Heart left ventricle (tissue), 16 donors: ENCODE results near the gene PGLYRP2. TPM values are rescaled to one million over a fixed set of nuclear protein-coding genes. Genes with fewer than 3 reads are reported as not detected.

ENCODE experiments used
- ATAC-seq, 4 donors: fragments of 200-7000 bp; cut with Tn5 transposase; one replicate each; pipeline ENCODE4 v1.9.1; 2020 to 2022; ENCODE audit warnings: moderate library complexity in 4 of 4, mild to moderate bottlenecking in 3 of 4, moderate number of reproducible peaks in 1 of 4
- DNase-seq, 5 donors: peaks; one replicate each; pipeline ENCODE4 v3.0.0-alpha.2; 2020
- H3K27ac ChIP-seq, 12 donors: fragments of 200-600 bp; sonication (generic) in 4 of 12; one replicate each; pipeline versions ENCODE4 v1.5.0 to v1.8.0; 2016 to 2022; ENCODE audit warnings: mild to moderate bottlenecking in 2 of 12
- H3K27me3 ChIP-seq, 9 donors: fragments of 200-600 bp; sonication (generic) in 2 of 9; one replicate each; pipeline versions ENCODE4 v1.5.1 to v1.8.0; 2016 to 2022; ENCODE audit warnings: mild to moderate bottlenecking in 3 of 9
- H3K36me3 ChIP-seq, 9 donors: fragments of 200-600 bp; sonication (generic) in 2 of 9; one replicate each; pipeline versions ENCODE4 v1.5.0 to v1.8.0; 2018 to 2022; ENCODE audit warnings: mild to moderate bottlenecking in 2 of 9
- H3K4me1 ChIP-seq, 12 donors: fragments of 200-600 bp; sonication (generic) in 4 of 12; one replicate each; pipeline versions ENCODE4 v1.5.0 to v1.8.0; 2016 to 2022; ENCODE audit warnings: mild to moderate bottlenecking in 3 of 12
- H3K4me3 ChIP-seq, 12 donors: fragments of 200-600 bp; sonication (generic) in 4 of 12; one replicate each; pipeline versions ENCODE4 v1.5.0 to v1.8.0; 2017 to 2022; ENCODE audit warnings: mild to moderate bottlenecking in 9 of 12, moderate library complexity in 4 of 12
- H3K9me3 ChIP-seq, 12 donors: fragments of 200-600 bp; sonication (generic) in 4 of 12; one replicate each; pipeline versions ENCODE4 v1.5.0 to v1.8.0; 2016 to 2022; ENCODE audit warnings: mild to moderate bottlenecking in 1 of 12
- CTCF ChIP-seq, 12 donors: fragments of 200-600 bp; sonication (generic) in 4 of 12; IDR thresholded peaks; one replicate each; pipeline versions ENCODE4 v1.5.0 to v1.8.0; 2018 to 2022; ENCODE audit warnings: antibody characterized with exemption in 12 of 12, mild to moderate bottlenecking in 5 of 12
- POLR2A ChIP-seq, 2 donors: fragments of 450-650 bp; IDR thresholded peaks; one replicate each; pipeline ENCODE4 v1.6.1; 2017; ENCODE audit warnings: antibody characterized with exemption in 2 of 2, mild to moderate bottlenecking in 2 of 2, moderate library complexity in 2 of 2
- WGBS, 4 donors: extraction: QIAGEN DNeasy Blood & Tissue Kit in 2 of 4; methylation state at CpG; one replicate each; pipeline versions ENCODE4 v1.1.5 to v1.1.7; 2013 to 2018; 5-methylcytosine and 5-hydroxymethylcytosine counted together
- intact Hi-C, 10 donors: fragments of 100-400 bp; cut with DNase I; formaldehyde crosslinking; loops; one replicate each; pipeline versions ENCODE4 v1.11.1 to v1.14.2; 2022
- polyA plus RNA-seq, 2 donors: library from polyadenylated mRNA; stranded (reverse); fragments of 200-250 nt; gene quantifications; one replicate each; pipeline ENCODE4 v1.2.3, GENCODE V29; 2013
- total RNA-seq, 9 donors: library from RNA; depleted of rRNA in 2 of 9; stranded (reverse); fragments of >200 nt in 2 of 9; fragmentation: NEBNext Ultra II Directional in 3 of 9; extraction: Animal tissue kit (Norgen Biotek cat#: 25700) in 3 of 9; gene quantifications; one replicate each; pipeline versions ENCODE4 v1.1.0 to v1.2.4, GENCODE V29; 2016 to 2023
- donor health status: ischemic (EF 13 %, LVEDD 7.1; RV severe dilation, severe dysfunction).
- donor health status: healthy with polysubstance abuse.
- donor health status: DM: no; HTN: yes; CAD: no.
- donor health status: DM: no; HTN: no; CAD: no.
- donor health status: ischemic (EF 25% LVEDD 6.9; RV normal size, moderate dysfunction).
- donor health status: ischemic (EF 25% LVEDD 5.7; RV mildly dilated, moderate dysfunction).
- donor health status: healthy.
- donor health status: DM: yes; HTN: yes; CAD: no.
- donor health status: ischemic (EF 35%, LVEDD 5.7; RV mildly dilated, moderate dysfunction).
- donor health status: nonischemic (EF 11% LVEDD 7.7; RV severe dilation, severe dysfunction).
- donor health status: DM: yes; HTN: yes; CAD: no.
- donor health status: PGD.
- donor health status: ischemic (EF 29% LVEDD 5.4; RV normal size, mild dysfunction).
- donor health status: nonischemic (EF 23%, LVEDD 6.1; RV moderate dilation, normal function).

PGLYRP2 gene
- total and polyA plus RNA-seq, 11 donors = not detected

DNA sequence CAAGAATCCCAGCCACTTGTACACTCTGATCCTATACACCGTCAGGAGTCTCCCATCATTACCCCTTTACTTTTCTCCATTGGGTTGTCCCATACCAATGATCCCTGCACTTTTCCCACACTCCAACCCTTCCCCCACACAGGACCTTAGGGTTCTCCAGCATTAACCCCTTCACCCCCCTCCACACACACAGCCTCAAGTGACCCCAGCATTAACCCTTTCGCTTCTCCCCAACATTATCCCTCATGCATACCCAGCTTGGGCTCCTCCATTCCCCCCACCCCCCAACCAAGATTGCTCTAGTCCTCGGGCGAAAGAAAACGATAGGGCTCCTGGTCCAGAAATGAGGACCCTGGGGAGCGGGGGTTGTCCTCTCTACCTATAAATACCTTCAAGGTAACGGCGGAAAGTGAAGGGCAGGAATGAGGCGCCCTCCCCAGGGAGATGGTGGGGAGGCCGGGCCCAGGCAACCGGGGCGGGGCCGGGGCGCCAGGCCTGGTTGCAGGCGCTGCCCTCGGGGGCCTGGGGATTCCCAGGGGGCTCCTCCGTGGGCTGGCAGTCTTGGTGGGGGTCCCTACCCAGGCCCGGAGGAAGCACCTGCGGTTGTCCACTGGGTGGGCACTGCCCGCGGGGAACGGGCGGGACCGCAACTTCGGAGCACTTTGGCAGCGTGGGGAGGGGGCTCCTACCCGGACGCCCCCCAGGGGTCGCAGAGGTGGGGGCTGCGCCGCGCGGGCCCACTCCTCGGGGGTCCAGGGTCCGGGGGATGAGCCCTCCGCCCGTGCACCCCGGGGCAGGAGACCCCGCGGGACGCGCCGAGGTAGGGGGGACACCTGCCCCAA is 30.3 kb downstream of the PGLYRP2 start:
- intact Hi-C loops = loop anchor here in 1 of 10 donors (5.0 kb wide), 1 partner anchor 72 kb away; the partner anchor contains the start of gene AKAP8
- Histone ChIP-seq H3K4me1 (peaks cover 3 to 52% (median 22%) of the 10 kb centered on the region in 12 donors), H3K36me3 (peaks cover 0 to 8% (median 0%) of the 10 kb centered on the region in 9 donors), H3K9me3 (no peaks in the 10 kb centered on the region), H3K27ac (peak overlapping the region; percentile 67 to 94 (median 86)), H3K4me3 (peak overlapping the region; percentile 65 to 95 (median 74)), H3K27me3 (peaks cover 0 to under 1% (median 0%) of the 10 kb centered on the region in 9 donors)
- 3 to 6% (median 3%) methylated on average over 16 to 43 of the region's 43 CpGs for WGBS, 4 donors
- TF ChIP-seq POLR2A (IDR thresholded peaks at IDR 0.05) (no peak), CTCF (IDR thresholded peaks at IDR 0.05) (no peak)
- no peak for ATAC-seq
- DNase-seq = peak in 1 of 5 donors; percentile 68

DNA sequence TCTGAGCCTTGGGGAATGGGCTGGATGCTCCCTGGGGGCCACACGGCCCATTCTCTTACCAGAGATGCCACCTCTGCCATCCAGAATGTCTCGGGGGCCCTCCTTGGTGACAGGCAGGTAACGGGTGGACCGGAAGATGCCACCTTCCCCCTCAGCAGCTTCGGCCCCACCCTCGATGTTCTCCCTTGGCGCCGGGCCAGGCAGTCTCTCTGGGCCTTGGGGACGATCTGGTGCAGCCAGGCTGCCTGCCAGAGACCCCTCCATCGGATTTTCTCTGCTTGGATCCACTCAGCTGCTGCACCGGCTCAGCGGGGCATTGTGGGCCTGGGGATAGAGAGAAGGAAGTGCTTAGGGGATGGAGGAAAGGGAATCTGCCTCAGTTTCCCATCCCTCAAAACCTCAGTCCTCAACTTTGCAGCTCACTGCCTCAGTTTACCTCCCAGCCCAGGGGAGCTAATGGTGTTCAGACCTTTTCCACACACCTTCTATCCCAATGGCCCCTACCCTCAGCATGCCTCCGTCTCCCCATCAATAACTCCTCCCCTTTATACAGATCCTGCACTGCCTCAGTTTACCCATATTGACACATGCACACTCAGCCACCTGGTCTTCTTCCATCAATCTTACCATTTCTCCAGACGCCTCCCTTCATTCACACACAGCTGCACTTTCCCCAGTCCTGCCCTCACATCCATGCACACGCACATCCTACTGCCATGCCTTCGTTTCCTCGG is 31.1 kb downstream of the PGLYRP2 start:
- Histone ChIP-seq H3K27me3 (no peaks in the 10 kb centered on the region), H3K4me3 (peak overlapping the region in 2 of 12 donors; percentile 79 to 86), H3K36me3 (peaks cover 0 to 7% (median 0%) of the 10 kb centered on the region in 9 donors), H3K4me1 (peaks cover 3 to 54% (median 21%) of the 10 kb centered on the region in 12 donors), H3K9me3 (no peaks in the 10 kb centered on the region), H3K27ac (peak overlapping the region in 6 of 12 donors; percentile 82 to 92 (median 88))
- TF ChIP-seq POLR2A (IDR thresholded peaks at IDR 0.05) = no peak
- TF ChIP-seq CTCF (IDR thresholded peaks at IDR 0.05) = no peak
- intact Hi-C loops = loop anchor here in 1 of 10 donors (5.0 kb wide), 1 partner anchor 71 kb away; the partner anchor contains the start of gene AKAP8
- WGBS, 4 donors = 51 to 59% (median 53%) methylated on average over 13 to 17 of the region's 17 CpGs
- ATAC-seq (no peak), DNase-seq (peak in 1 of 5 donors; percentile 59)

DNA sequence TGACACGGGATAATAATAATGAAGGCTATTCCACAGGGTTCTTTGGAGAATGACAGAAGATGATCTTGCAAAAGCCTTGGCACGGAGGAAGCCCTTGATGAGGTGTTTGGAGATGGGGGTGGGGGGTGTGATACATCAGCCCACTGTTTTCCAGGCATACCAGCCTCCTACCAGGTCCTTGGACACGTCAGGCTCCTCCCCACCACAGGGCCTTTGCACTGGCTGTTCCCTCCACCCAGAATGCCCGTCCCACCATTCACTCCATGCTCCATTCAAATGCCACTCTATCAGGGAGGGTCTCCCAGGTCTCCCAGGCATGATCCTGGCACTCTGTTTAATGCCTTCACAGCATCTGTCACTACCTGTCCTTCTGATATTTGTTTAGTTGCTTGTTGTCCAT is 32.2 kb downstream of the PGLYRP2 start:
- Histone ChIP-seq H3K27me3 (no peaks in the 10 kb centered on the region), H3K27ac (peak overlapping the region in 1 of 12 donors; percentile 90), H3K36me3 (peaks cover 0 to 3% (median 0%) of the 10 kb centered on the region in 9 donors), H3K9me3 (no peaks in the 10 kb centered on the region), H3K4me1 (peaks cover 0 to 53% (median 14%) of the 10 kb centered on the region in 12 donors), H3K4me3 (no peak overlapping the region)
- WGBS, 4 donors = 82 to 91% (median 87%) methylated on average over 4 of the region's 4 CpGs
- DNase-seq = no peak
- ATAC-seq = no peak
- TF ChIP-seq CTCF (IDR thresholded peaks at IDR 0.05) (no peak), POLR2A (IDR thresholded peaks at IDR 0.05) (no peak)
- intact Hi-C loops = loop anchor here in 1 of 10 donors (5.0 kb wide), 1 partner anchor 70 kb away; the partner anchor contains the start of gene AKAP8
